Pons (tissue), 1 donor: Measurements from ENCODE around the gene PCDHB7.
"Not testable (repeated sequence)": the region's sequence is repeated elsewhere in the genome, so short reads cannot be mapped to it uniquely, and the experiment has no call there.

Experiments used
- DNase-seq: peaks from one replicate; pipeline ENCODE4 v3.0.0-alpha.2; 2016; ENCODE audit warnings: low spot score

PCDHB7 gene

DNA sequence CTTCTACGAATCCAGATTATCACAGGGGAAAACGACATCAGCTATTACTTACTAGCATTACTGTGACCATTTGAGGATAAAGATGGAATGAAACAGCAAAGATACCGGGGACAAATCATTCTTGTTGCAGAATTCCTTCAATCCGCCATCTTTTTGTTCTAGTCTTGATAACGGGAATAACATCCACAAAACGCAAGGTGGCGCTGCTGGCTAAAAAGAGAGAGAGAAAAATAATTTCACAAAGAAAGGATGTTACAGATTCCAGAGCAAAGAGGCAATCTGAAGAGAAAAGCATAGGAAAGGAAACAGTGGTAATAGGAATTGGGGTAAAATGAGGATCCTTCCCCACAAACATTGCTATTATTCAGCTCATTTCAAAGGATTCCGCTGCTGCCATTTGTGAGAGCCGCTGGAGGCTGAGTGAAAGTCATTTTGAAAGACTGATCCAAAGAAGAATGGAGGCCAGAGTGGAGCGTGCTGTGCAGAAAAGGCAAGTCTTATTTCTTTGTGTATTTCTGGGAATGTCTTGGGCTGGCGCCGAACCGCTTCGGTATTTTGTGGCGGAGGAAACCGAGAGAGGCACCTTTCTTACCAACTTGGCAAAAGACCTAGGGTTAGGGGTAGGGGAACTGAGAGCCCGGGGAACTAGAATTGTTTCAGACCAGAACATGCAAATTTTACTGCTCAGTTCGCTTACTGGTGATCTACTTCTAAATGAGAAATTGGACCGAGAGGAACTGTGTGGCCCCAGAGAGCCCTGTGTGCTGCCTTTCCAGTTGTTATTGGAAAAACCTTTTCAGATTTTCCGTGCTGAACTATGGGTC is at the start of gene PCDHB7:
PCDHB7 (plus strand) TSS at position 264 of the 824 bp plus-strand sequence; CDS start at position 456, 192 bp downstream.
- peak; percentile 47 for DNase-seq

DNA sequence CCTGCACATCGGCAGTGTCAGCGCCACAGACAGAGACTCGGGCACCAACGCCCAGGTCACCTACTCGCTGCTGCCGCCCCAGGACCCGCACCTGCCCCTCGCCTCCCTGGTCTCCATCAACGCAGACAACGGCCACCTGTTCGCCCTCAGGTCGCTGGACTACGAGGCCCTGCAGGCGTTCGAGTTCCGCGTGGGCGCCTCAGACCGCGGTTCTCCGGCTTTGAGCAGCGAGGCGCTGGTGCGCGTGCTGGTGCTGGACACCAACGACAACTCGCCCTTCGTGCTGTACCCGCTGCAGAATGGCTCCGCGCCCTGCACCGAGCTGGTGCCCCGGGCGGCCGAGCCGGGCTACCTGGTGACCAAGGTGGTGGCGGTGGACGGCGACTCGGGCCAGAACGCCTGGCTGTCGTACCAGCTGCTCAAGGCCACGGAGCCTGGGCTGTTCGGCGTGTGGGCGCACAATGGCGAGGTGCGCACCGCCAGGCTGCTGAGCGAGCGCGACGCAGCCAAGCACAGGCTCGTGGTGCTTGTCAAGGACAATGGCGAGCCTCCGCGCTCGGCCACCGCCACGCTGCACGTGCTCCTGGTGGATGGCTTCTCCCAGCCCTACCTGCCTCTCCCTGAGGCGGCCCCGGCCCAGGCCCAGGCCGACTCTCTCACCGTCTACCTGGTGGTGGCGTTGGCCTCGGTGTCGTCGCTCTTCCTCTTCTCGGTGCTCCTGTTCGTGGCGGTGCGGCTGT is 48.9 kb upstream of the PCDHB7 start:
- not testable (repeated sequence) for DNase-seq

DNA sequence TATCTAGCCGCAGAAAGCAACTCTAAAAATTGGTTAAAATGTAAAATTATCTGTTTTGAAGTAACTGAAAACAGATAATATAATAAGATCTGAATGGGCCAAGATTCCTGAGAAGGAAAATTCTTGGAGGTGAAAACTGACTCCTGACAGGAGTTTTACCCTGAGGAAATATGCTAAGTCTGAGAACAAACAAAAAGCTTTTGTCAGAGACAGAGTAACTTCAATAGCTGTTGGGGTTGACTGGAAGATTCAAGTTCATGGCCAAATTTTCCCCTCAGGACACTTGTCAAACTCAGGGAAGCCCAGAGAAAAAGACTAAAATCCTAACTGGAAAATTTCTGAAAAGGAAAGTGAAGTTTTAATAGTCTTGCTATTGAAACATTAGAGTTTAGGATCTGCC is 45.1 kb upstream of the PCDHB7 start:
- no peak for DNase-seq

DNA sequence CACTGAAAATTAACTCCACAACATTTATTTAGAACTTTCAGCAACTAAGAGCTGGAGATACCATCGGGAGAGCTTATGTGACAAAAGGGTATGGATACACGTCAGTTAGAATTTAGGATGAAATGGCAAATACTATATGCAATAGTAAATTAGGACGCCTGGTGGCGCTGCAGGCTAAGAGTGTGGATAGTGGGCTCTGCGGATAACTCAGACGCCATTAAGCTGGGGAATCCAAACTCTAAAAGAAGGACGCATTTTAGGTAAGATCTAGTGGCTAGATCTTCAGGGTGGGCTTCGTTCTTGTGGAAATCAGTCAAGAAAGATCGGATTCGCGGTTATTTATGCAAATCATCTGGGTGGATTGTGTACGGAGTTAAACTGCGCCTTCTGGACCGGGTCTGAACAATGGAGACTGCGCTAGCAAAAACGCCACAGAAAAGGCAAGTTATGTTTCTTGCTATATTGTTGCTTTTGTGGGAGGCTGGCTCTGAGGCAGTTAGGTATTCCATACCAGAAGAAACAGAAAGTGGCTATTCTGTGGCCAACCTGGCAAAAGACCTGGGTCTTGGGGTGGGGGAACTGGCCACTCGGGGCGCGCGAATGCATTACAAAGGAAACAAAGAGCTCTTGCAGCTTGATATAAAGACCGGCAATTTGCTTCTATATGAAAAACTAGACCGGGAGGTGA is 37.3 kb upstream of the PCDHB7 start, which contains the start of gene PCDHB5:
PCDHB5 (plus strand) TSS at position 177 of the 688 bp plus-strand sequence; CDS start at position 406, 229 bp downstream.
- DNase-seq = peak; percentile 38

DNA sequence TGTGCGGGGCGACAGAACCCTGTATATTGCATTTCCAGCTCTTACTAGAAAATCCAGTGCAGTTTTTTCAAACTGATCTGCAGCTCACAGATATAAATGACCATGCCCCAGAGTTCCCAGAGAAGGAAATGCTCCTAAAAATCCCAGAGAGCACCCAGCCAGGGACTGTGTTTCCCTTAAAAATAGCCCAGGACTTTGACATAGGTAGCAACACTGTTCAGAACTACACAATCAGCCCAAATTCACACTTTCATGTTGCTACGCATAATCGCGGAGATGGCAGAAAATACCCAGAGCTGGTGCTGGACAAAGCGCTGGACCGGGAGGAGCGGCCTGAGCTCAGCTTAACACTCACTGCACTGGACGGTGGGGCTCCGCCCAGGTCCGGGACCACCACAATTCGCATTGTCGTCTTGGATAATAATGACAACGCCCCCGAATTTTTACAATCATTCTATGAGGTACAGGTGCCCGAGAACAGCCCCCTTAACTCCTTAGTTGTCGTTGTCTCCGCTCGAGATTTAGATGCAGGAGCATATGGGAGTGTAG is 36.7 kb upstream of the PCDHB7 start:
- no peak for DNase-seq

DNA sequence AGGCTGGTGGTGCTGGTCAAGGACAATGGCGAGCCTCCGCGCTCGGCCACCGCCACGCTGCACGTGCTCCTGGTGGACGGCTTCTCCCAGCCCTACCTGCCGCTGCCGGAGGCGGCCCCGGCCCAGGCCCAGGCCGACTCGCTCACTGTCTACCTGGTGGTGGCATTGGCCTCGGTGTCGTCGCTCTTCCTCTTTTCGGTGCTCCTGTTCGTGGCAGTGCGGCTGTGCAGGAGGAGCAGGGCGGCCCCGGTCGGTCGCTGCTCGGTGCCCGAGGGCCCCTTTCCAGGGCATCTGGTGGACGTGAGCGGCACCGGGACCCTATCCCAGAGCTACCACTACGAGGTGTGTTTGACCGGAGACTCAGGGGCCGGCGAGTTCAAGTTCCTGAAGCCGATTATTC is 35.1 kb upstream of the PCDHB7 start:
- DNase-seq = not testable (repeated sequence)

DNA sequence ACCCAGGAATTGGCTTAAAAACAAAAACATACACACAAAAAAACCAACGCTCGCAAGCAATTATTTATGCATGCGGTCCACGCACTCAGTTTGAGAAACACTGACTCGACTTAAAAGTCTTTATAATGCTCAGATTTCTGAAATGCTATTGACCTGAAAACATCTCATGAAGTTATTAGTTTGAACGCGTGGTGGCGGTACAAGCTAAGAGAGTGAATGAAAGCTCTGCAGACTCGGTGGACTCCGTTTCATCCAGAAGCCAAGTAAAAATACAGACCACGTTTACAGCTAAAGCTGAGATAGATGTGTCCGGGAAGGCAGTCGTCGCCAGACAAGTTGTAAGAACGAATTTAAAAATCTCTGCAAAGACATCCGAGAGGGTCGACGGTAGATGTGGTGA is 22.6 kb upstream of the PCDHB7 start, which contains the start of gene PCDHB6:
PCDHB6 (plus strand) TSS at position 246 of the 400 bp plus-strand sequence. CDS start 201 bp downstream, outside the sequence.
- DNase-seq = no peak

DNA sequence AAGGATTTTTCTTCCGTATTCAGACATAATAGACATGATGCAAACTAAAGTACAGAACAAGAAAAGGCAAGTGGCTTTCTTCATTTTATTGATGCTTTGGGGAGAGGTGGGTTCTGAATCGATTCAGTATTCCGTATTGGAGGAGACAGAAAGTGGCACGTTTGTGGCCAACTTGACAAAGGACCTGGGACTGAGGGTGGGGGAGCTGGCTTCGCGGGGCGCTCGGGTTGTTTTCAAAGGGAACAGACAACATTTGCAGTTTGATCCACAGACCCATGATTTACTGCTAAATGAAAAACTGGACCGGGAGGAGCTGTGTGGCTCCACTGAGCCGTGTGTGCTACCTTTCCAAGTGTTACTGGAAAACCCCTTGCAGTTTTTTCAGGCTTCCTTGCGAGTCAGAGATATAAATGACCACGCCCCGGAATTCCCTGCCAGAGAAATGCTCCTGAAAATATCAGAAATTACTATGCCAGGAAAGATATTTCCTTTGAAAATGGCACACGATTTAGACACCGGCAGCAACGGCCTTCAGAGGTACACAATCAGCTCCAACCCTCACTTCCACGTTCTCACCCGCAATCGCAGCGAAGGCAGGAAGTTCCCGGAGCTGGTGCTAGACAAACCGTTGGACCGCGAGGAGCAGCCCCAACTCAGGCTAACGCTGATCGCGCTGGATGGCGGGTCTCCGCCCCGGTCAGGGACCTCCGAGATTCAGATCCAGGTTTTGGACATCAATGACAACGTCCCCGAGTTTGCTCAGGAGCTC is 22.0 kb upstream of the PCDHB7 start:
- no peak for DNase-seq

DNA sequence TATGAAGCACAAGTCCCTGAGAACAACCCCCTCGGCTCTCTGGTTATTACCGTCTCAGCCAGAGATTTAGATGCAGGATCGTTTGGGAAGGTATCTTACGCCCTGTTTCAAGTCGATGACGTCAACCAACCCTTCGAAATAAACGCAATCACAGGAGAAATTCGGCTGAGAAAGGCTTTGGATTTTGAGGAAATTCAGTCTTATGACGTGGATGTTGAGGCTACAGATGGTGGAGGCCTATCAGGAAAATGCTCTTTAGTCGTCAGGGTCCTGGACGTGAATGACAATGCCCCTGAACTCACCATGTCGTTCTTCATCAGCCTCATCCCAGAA is 21.5 kb upstream of the PCDHB7 start:
- DNase-seq = no peak

DNA sequence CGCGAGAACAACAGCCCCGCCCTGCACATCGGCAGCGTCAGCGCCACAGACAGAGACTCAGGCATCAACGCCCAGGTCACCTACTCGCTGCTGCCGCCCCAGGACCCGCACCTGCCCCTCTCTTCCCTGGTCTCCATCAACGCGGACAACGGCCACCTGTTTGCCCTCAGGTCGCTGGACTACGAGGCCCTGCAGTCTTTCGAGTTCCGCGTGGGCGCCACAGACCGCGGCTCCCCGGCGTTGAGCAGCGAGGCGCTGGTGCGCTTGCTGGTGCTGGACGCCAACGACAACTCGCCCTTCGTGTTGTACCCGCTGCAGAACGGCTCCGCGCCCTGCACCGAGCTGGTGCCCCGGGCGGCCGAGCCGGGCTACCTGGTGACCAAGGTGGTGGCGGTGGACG is 20.8 kb upstream of the PCDHB7 start:
- not testable (repeated sequence) for DNase-seq

DNA sequence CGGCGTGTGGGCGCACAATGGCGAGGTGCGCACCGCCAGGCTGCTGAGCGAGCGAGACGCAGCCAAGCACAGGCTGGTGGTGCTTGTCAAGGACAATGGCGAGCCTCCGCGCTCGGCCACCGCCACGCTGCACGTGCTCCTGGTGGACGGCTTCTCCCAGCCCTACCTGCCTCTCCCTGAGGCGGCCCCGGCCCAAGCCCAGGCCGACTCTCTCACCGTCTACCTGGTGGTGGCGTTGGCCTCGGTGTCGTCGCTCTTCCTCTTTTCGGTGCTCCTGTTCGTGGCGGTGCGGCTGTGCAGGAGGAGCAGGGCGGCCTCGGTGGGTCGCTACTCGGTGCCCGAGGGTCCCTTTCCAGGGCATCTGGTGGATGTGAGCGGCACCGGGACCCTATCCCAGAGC is 20.3 kb upstream of the PCDHB7 start:
- DNase-seq = not testable (repeated sequence)

DNA sequence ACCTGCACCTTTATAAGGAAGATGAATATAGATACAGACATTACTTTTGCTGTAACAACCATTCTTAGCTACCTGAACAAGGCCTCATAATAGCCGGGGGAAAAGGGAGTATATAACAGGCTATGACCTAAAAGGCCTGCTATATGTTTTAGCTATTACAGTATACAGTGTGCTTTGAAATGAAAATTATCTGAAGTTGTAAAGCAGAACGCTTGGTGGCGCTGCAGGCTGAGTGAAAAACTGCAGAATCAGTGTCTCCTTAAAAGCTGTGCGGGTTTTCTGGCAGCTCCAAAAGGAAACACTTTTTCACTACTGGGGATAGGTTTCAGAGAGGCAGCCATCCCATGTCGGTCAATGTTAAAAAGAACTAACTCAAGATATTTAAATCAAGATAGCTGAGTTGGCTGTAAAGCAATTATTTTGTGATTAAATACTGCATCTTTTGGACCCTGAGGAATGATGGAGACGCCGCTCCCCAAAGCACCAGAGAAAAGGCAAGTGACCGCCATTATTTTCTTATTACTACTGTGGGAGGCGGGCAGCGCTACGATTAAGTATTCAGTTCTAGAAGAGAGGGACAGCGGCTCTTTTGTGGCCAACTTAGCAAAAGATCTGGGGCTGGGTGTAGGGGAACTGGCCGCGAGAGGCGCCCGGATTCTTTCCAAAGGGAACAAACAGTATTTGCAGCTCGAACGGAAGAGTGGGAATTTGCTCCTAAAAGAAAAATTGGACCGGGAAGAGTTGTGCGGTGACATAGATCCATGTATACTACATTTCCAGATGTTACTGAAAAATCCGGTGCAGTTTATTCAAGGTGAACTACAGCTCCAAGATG is 16.7 kb upstream of the PCDHB7 start:
- no peak for DNase-seq

DNA sequence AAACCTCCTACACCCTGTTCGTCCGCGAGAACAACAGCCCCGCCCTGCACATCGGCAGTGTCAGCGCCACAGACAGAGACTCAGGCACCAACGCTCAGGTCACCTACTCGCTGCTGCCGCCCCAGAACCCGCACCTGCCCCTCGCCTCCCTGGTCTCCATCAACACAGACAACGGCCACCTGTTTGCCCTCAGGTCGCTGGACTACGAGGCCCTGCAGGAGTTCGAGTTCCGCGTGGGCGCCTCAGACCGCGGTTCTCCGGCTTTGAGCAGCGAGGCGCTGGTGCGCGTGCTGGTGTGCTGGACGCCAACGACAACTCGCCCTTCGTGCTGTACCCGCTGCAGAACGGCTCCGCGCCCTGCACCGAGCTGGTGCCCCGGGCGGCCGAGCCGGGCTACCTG is 15.1 kb upstream of the PCDHB7 start:
- DNase-seq = not testable (repeated sequence)

DNA sequence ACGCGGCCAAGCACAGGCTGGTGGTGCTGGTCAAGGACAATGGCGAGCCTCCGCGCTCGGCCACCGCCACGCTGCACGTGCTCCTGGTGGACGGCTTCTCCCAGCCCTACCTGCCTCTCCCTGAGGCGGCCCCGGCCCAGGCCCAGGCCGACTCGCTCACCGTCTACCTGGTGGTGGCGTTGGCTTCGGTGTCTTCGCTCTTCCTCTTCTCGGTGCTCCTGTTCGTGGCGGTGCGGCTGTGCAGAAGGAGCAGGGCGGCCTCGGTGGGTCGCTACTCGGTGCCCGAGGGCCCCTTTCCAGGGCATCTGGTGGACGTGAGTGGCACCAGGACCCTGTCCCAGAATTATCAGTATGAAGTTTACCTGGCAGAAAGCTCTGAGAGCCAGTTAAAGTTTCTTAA is 14.5 kb upstream of the PCDHB7 start:
- not testable (repeated sequence) for DNase-seq

DNA sequence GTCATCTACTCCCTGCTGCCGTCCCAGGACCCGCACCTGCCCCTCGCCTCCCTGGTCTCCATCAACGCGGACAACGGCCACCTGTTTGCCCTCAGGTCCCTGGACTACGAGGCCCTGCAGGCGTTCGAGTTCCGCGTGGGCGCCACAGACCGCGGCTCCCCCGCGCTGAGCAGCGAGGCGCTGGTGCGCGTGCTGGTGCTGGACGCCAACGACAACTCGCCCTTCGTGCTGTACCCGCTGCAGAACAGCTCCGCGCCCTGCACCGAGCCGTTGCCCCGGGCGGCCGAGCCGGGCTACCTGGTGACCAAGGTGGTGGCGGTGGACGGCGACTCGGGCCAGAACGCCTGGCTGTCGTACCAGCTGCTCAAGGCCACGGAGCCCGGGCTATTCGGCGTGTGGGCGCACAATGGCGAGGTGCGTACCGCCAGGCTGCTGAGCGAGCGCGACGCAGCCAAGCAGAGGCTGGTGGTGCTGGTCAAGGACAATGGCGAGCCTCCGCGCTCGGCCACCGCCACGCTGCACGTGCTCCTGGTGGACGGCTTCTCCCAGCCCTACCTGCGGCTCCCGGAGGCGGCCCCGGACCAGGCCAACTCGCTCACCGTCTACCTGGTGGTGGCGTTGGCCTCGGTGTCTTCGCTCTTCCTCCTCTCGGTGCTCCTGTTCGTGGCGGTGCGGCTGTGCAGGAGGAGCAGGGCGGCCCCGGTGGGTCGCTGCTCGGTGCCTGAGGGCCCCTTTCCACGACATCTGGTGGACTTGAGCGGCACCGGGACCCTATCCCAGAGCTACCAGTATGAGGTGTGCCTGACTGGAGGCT is 2.1 kb downstream of the PCDHB7 start:
- DNase-seq = not testable (repeated sequence)

DNA sequence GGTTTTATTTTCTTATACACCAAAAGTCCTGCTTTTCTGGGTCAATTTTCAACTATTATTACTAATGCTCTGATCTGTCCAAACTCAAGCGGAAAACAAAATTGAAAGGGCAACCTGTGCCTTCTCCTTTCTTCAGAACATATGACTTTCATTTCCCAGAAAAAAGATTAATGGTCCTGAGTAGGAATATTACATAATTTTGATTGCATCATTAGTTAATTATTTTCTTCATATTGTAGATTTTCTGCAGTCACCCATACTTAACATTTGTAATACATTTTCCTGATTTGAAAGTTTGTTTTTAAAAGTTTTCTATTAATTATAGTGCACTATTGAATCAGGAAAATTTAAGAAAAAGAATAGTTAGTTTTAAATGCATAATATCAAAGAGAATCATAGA is 3.5 kb downstream of the PCDHB7 start:
- no peak for DNase-seq

DNA sequence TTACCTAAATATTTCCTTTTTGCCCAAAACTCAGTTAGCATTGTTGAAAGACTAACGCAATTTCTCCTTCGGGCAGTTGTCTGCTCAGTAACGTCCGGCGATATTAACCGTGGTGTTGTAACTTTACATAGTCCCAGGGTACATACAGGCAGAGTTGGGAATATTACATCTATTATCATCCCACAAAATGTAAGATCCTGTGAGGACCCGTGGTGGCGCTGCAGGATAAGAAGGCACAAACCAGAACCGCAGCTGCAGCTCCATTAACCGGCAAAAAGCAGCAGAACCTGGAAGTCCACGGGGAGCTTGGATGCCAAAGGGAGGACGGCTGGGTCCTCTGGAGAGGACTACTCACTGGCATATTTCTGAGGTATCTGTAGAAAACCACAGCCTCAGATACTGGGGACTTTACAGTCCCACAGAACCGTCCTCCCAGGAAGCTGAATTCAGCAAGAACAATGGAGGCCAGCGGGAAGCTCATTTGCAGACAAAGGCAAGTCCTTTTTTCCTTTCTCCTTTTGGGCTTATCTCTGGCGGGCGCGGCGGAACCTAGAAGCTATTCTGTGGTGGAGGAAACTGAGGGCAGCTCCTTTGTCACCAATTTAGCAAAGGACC is 5.2 kb downstream of the PCDHB7 start, which contains the start of gene PCDHB8:
PCDHB8 (plus strand) TSS at position 214 of the 615 bp plus-strand sequence; CDS start at position 459, 245 bp downstream.
- DNase-seq = not testable (repeated sequence)

DNA sequence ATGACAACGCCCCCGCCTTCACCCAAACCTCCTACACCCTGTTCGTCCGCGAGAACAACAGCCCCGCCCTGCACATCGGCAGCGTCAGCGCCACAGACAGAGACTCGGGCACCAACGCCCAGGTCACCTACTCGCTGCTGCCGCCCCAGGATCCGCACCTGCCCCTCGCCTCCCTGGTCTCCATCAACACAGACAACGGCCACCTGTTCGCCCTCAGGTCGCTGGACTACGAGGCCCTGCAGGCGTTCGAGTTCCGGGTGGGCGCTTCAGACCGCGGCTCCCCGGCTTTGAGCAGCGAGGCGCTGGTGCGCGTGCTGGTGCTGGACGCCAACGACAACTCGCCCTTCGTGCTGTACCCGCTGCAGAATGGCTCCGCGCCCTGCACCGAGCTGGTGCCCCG is 6.9 kb downstream of the PCDHB7 start:
- DNase-seq = not testable (repeated sequence)

DNA sequence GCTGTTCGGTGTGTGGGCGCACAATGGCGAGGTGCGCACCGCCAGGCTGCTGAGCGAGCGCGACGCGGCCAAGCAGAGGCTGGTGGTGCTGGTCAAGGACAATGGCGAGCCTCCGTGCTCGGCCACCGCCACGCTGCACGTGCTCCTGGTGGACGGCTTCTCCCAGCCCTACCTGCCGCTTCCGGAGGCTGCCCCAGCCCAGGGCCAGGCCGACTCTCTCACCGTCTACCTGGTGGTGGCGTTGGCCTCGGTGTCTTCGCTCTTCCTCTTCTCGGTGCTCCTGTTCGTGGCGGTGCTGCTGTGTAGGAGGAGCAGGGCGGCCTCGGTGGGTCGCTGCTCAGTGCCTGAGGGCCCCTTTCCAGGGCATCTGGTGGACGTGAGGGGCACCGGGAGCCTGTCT is 7.4 kb downstream of the PCDHB7 start:
- DNase-seq = not testable (repeated sequence)
